A673 (cell line): ENCODE measurements around the gene AREL1.

Experiments used
- CTCF ChIP-seq: fragments of 300-800, 200-600 bp; sonication (generic); conservative IDR thresholded peaks from 2 replicates; pipeline ENCODE4 v1.5.1; 2017; ENCODE audit warnings: low read depth, mild to moderate bottlenecking, antibody characterized with exemption, low read length, moderate library complexity, mixed read lengths
- EZH2 ChIP-seq: fragments of 200-600 bp; sonication (generic); IDR thresholded peaks from 2 replicates; pipeline ENCODE4 v1.6.1; 2017; ENCODE audit warnings: borderline replicate concordance, low read depth, mild to moderate bottlenecking, mixed read lengths, antibody characterized with exemption, low read length; ENCODE audit not compliant: poor library complexity, severe bottlenecking

- TF ChIP-seq CTCF (no peak), EZH2 (no peak)
These were observed 41.3 kb upstream of the AREL1 start for GRCh38 chr14:74754157-74754556.
